ENCODE data around the gene CD84. TPM values are rescaled to one million over a fixed set of nuclear protein-coding genes. Genes with fewer than 3 reads are reported as not detected.
"Not testable (repeated sequence)": the region's sequence is repeated elsewhere in the genome, so short reads cannot be mapped to it uniquely, and the experiment has no call there.

CD84 gene
- total RNA-seq, 4 donors from 2014 or later = 2.7 to 24.8 (median 5.2) TPM

DNA sequence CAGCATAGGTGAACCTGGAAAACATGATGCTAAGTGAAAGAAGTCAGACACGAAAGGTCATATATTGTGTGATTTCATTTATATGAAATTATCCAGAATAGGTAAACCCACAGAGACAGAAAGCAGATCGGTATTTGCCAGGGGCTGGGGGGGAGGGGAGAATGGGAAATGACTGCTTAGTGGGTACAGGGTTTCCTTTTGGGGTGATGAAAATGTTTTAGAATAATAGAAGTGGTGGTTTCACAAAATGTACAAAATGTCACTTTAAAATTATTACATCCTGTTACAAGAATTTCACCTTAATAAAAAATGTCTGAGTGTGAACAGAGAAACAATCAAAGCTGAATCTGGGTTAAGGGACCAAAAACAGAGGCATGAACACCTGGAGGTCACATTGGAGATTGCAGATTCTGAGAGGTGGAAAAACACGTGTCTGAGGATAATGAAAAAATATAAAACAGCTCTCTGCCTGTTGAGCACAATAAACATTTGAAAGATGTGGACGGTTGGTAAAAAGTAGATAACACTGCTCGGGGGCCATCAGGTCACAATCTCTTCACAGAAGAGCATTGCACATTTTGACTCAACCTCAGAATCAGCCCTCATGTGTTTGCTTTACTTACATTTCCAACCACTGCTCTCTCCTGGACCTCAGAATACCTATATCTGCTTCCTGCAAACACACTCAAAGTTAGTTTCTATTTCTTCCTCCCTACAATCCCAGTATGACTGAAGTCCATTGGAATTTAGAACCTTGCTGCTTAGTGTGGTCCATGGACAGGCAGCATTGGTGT lies 59.5 kb downstream of the CD84 start:
- peak in 1 of 3 donors; percentile 30 for DNase-seq
- H3K4me3 ChIP-seq = peak overlapping the region in 3 of 4 donors; percentile 9 to 33 (median 13)
- H3K9me3 ChIP-seq = no peaks in the 10 kb centered on the region
- no peaks in the 10 kb centered on the region for H3K27me3 ChIP-seq
- H3K4me1 ChIP-seq = peaks cover 0 to 11% (median 0%) of the 10 kb centered on the region in 4 donors
- H3K36me3 ChIP-seq = no peaks in the 10 kb centered on the region
- H3K27ac ChIP-seq = peak overlapping the region; percentile 51 to 81 (median 70)
- TF ChIP-seq POLR2A (IDR thresholded peaks at IDR 0.05) (no peak), CTCF (IDR thresholded peaks at IDR 0.05) (peak; percentile 14 to 59 (median 31))

GRCh38 chr1:160517519-160517918 lies 61.8 kb downstream of the CD84 start:
- not testable (repeated sequence) for H3K36me3 ChIP-seq, H3K27me3 ChIP-seq, H3K4me3 ChIP-seq, H3K27ac ChIP-seq, DNase-seq, H3K9me3 ChIP-seq
- peaks cover 0 to 11% (median 0%) of the 10 kb centered on the region in 4 donors for H3K4me1 ChIP-seq

DNA sequence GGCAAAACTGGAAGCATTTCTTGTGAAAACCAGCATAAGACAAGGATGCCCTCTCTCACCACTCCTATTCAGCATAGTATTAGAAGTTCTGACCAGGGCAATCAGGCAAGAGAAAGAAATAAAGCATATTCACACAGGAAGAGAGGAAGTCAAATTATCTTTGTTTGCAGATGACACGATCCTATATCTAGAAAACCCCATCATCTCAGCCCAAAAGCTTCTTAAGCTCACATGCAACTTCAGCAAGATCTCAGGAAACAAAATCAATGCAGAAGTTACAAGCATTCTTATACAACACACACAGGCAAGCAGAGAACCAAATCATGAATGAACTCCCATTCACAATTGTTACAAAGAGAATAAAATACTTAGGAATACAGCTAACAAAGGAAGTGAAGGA lies 63.4 kb downstream of the CD84 start:
- H3K36me3 ChIP-seq, H3K9me3 ChIP-seq, H3K4me3 ChIP-seq, H3K27me3 ChIP-seq, DNase-seq, H3K27ac ChIP-seq: not testable (repeated sequence)
- peaks cover 0 to 11% (median 0%) of the 10 kb centered on the region in 4 donors for H3K4me1 ChIP-seq

DNA sequence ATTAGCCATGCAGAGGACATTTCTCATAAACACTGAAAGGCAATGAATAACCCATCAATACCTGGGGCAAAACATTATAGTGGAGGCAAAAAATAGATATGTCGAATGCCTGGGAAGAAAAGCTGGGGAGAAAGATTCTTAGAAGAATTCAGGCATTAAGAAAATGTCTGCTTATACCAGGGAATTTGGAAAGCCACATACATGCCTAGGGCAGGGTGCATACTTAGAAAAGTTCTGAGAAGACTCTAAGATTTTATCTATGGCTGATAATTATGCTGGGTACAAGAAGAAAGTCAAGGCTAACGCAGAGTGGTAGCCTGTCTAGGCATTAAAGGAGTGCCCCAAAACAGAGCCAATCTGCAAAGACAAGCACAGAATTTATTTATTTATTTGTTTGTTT lies 74.6 kb downstream of the CD84 start:
- Histone ChIP-seq H3K27ac (no peak overlapping the region), H3K36me3 (no peaks in the 10 kb centered on the region), H3K4me3 (no peak overlapping the region), H3K9me3 (peaks cover 0 to 4% (median 0%) of the 10 kb centered on the region in 4 donors), H3K27me3 (no peaks in the 10 kb centered on the region), H3K4me1 (no peaks in the 10 kb centered on the region)
- DNase-seq = no peak
- TF ChIP-seq CTCF (IDR thresholded peaks at IDR 0.05) (no peak), POLR2A (IDR thresholded peaks at IDR 0.05) (no peak)

- Histone ChIP-seq H3K27ac (no peak overlapping the region), H3K4me3 (no peak overlapping the region), H3K4me1 (no peaks in the 10 kb centered on the region), H3K9me3 (peaks cover 0 to 4% (median 0%) of the 10 kb centered on the region in 4 donors), H3K27me3 (no peaks in the 10 kb centered on the region), H3K36me3 (no peaks in the 10 kb centered on the region)
- DNase-seq = no peak
- TF ChIP-seq CTCF (IDR thresholded peaks at IDR 0.05) = no peak
- TF ChIP-seq POLR2A (IDR thresholded peaks at IDR 0.05) = no peak
These were observed 76.2 kb downstream of the CD84 start for GRCh38 chr1:160503087-160503486.

- H3K4me1 ChIP-seq = no peaks in the 10 kb centered on the region
- H3K27me3 ChIP-seq = no peaks in the 10 kb centered on the region
- no peaks in the 10 kb centered on the region for H3K36me3 ChIP-seq
- DNase-seq = no peak
- H3K9me3 ChIP-seq = no peaks in the 10 kb centered on the region
- H3K4me3 ChIP-seq = no peak overlapping the region
- TF ChIP-seq CTCF (IDR thresholded peaks at IDR 0.05) = no peak
- no peak for TF ChIP-seq POLR2A (IDR thresholded peaks at IDR 0.05)
- no peak overlapping the region for H3K27ac ChIP-seq
These were observed 78.8 kb downstream of the CD84 start for GRCh38 chr1:160500321-160500990.

Measured in Peyer's patch (tissue), 4 donors.